IMR-90 (cell line): Measurements from ENCODE around the gene GTF2A1L. TPM values are rescaled to one million over a fixed set of nuclear protein-coding genes. Genes with fewer than 3 reads are reported as not detected.

Experiments
- ATAC-seq: fragments of 200-7000 bp; cut with Tn5 transposase; 2 replicates; pipeline ENCODE4 v1.9.1; 2020; ENCODE audit warnings: low read depth, mild to moderate bottlenecking, moderate library complexity
- BruUV-seq: library from RNA; stranded (reverse); fragments of 400-500 nt; replicated peaks from 2 replicates; lab custom pipeline; 2021; lab: Mats Ljungman, UMichigan
- CTCF ChIA-PET: fragments of 300-600 bp; formaldehyde crosslinking; extraction: SDS; loops from one replicate; lab custom pipeline; 2021; ENCODE audit warnings: antibody characterized with exemption; lab: Yijun Ruan, JAX
- POLR2A ChIA-PET: fragments of 300-600 bp; sonication (Branson Sonifier 250); formaldehyde crosslinking; loops from one replicate; lab custom pipeline; 2022; ENCODE audit warnings: antibody characterized with exemption; ENCODE audit not compliant: unreplicated experiment; lab: Charles Lee
- DNase-seq: peaks from one replicate; pipeline ENCODE4 v3.0.0; 2013
- H2AFZ ChIP-seq: replicated peaks from 2 replicates; pipeline ENCODE3; 2013; ENCODE audit warnings: low read length, mild to moderate bottlenecking; ENCODE audit not compliant: poor library complexity
- H2AK5ac ChIP-seq: 2 replicates; pipeline ENCODE4 v1.6.1; 2013; ENCODE audit warnings: low read depth, low read length, inconsistent platforms
- H2AK9ac ChIP-seq: replicated peaks from 2 replicates; pipeline ENCODE3; 2013; ENCODE audit warnings: mild to moderate bottlenecking, low read depth, low read length, moderate library complexity; ENCODE audit not compliant: poor library complexity
- H2BK120ac ChIP-seq: 2 replicates; pipeline ENCODE4 v1.6.1; 2013; ENCODE audit warnings: low read depth, low read length, inconsistent platforms
- H2BK15ac ChIP-seq: 3 replicates; pipeline ENCODE4 v1.6.1; 2013; ENCODE audit warnings: low read depth, low read length, inconsistent platforms
- H2BK20ac ChIP-seq: 2 replicates; pipeline ENCODE4 v1.6.1; 2013; ENCODE audit warnings: low read depth, mild to moderate bottlenecking, inconsistent platforms, low read length, moderate library complexity
- H2BK5ac ChIP-seq: 2 replicates; pipeline ENCODE4 v1.6.1; 2013; ENCODE audit warnings: mild to moderate bottlenecking, low read depth, low read length, inconsistent platforms; ENCODE audit not compliant: poor library complexity, severe bottlenecking
- H3K14ac ChIP-seq: replicated peaks from 2 replicates; pipeline ENCODE4 v1.6.1; 2013; ENCODE audit warnings: low read depth, low read length, inconsistent platforms
- H3K18ac ChIP-seq: 2 replicates; pipeline ENCODE4 v1.6.1; 2013; ENCODE audit warnings: low read depth, low read length, control low read depth
- H3K23ac ChIP-seq: 2 replicates; pipeline ENCODE4 v1.6.1; 2013; ENCODE audit warnings: low read depth, low read length, inconsistent platforms
- H3K27ac ChIP-seq: 2 replicates; pipeline ENCODE4 v1.5.1; 2013; ENCODE audit warnings: mild to moderate bottlenecking, control low read depth, low read length; ENCODE audit not compliant: insufficient read depth
- H3K27me3 ChIP-seq: 2 replicates; pipeline ENCODE4 v1.6.1; 2013; ENCODE audit warnings: low read length; ENCODE audit not compliant: control insufficient read depth, insufficient read depth
- H3K36me3 ChIP-seq: 2 replicates; pipeline ENCODE4 v1.6.1; 2013; ENCODE audit warnings: low read length, mixed read lengths; ENCODE audit not compliant: control insufficient read depth, insufficient read depth
- H3K4ac ChIP-seq: 2 replicates; pipeline ENCODE4 v1.6.1; 2013; ENCODE audit warnings: low read depth, low read length, inconsistent platforms
- H3K4me1 ChIP-seq: 2 replicates; pipeline ENCODE4 v1.6.1; 2013; ENCODE audit warnings: low read length, mixed read lengths; ENCODE audit not compliant: control insufficient read depth, insufficient read depth
- H3K4me2 ChIP-seq: 2 replicates; pipeline ENCODE4 v1.6.1; 2013; ENCODE audit warnings: low read depth, mild to moderate bottlenecking, control low read depth, low read length, moderate library complexity
- H3K4me3 ChIP-seq: 2 replicates; pipeline ENCODE4 v1.5.1; 2013; ENCODE audit warnings: low read depth, mild to moderate bottlenecking, control low read depth, low read length, moderate library complexity; ENCODE audit not compliant: insufficient read depth
- H3K56ac ChIP-seq: 2 replicates; pipeline ENCODE4 v1.6.1; 2013; ENCODE audit warnings: low read length, inconsistent platforms; ENCODE audit not compliant: insufficient read depth; ENCODE audit errors: extremely low read depth
- H3K79me1 ChIP-seq, 2 experiments: 2 replicates each; pipeline ENCODE4 v1.6.1; 2013; ENCODE audit warnings: low read length in 2 of 2, inconsistent platforms in 1 of 2, low read depth in 1 of 2
- H3K9ac ChIP-seq: 2 replicates; pipeline ENCODE4 v1.6.1; 2013; ENCODE audit warnings: low read depth, low read length, control low read depth
- H3K9me1 ChIP-seq: 2 replicates; pipeline ENCODE4 v1.6.1; 2013; ENCODE audit warnings: low read length, inconsistent platforms; ENCODE audit not compliant: insufficient read depth
- H3K9me3 ChIP-seq: 2 replicates; pipeline ENCODE4 v1.6.1; 2013; ENCODE audit warnings: low read length; ENCODE audit not compliant: control insufficient read depth, insufficient read depth
- H4K20me1 ChIP-seq: 2 replicates; pipeline ENCODE4 v1.6.1; 2013; ENCODE audit warnings: low read length, inconsistent platforms; ENCODE audit not compliant: insufficient read depth
- H4K5ac ChIP-seq: 2 replicates; pipeline ENCODE4 v1.6.1; 2013; ENCODE audit warnings: mild to moderate bottlenecking, low read depth, low read length, control low read depth
- H4K8ac ChIP-seq, 2 experiments: 2 replicates each; pipeline ENCODE4 v1.6.1; 2013; ENCODE audit warnings: low read depth in 2 of 2, low read length in 2 of 2, control low read depth in 1 of 2, inconsistent platforms in 1 of 2
- H4K91ac ChIP-seq: 2 replicates; pipeline ENCODE4 v1.6.1; 2013; ENCODE audit warnings: low read depth, low read length, inconsistent platforms; ENCODE audit not compliant: insufficient read depth
- BHLHE40 ChIP-seq: fragments of 150-350 bp; IDR thresholded peaks from 2 replicates; pipeline ENCODE4 v1.6.1; 2016; ENCODE audit warnings: mild to moderate bottlenecking, low read depth, low read length
- CEBPB ChIP-seq: IDR thresholded peaks from 2 replicates; pipeline ENCODE4 v1.6.1; 2012; ENCODE audit warnings: low read depth, low read length, improper control_type of control experiment
- FOS ChIP-seq: fragments of 150-350 bp; IDR thresholded peaks from 2 replicates; pipeline ENCODE4 v1.6.1; 2016; ENCODE audit warnings: low read depth, low read length
- MAFK ChIP-seq: IDR thresholded peaks from 2 replicates; pipeline ENCODE4 v1.6.1; 2012; ENCODE audit warnings: low read depth, low read length, improper control_type of control experiment
- MAZ ChIP-seq: IDR thresholded peaks from 2 replicates; pipeline ENCODE4 v1.6.1; 2012; ENCODE audit warnings: low read depth, mild to moderate bottlenecking, low read length, improper control_type of control experiment, moderate library complexity, borderline replicate concordance
- MXI1 ChIP-seq: IDR thresholded peaks from 2 replicates; pipeline ENCODE4 v1.6.1; 2012; ENCODE audit warnings: low read depth, mild to moderate bottlenecking, low read length, moderate library complexity, borderline replicate concordance
- NFE2L2 ChIP-seq: fragments of 150-350 bp; IDR thresholded peaks from 2 replicates; pipeline ENCODE4 v1.6.1; 2016; ENCODE audit warnings: low read depth, mild to moderate bottlenecking, low read length
- POLR2A ChIP-seq: IDR thresholded peaks from 2 replicates; pipeline ENCODE4 v1.6.1; 2012; ENCODE audit warnings: mild to moderate bottlenecking, low read depth, low read length
- RFX5 ChIP-seq: IDR thresholded peaks from 2 replicates; pipeline ENCODE4 v1.8.0; 2012; ENCODE audit warnings: low read depth, mild to moderate bottlenecking, low read length, moderate library complexity
- WGBS, 2 experiments: methylation state at CpG; one replicate each; pipeline versions ENCODE4 v1.1.5 to v1.1.7; 2013; ENCODE audit warnings: missing lambda C conversion rate in 2 of 2; ENCODE audit not compliant: insufficient read length in 1 of 2; ENCODE audit errors: extremely low coverage in 2 of 2; 5-methylcytosine and 5-hydroxymethylcytosine counted together
- dilution Hi-C: fragments of 300-500 bp; cut with HindIII; formaldehyde crosslinking; loops from one replicate; pipeline ENCODE4 v1.14.3; 2018; ENCODE audit warnings: low sequenced_read_pairs; ENCODE audit not compliant: unreplicated experiment
- in situ Hi-C: fragments of 300-500 bp; cut with MboI; formaldehyde crosslinking; loops from 3 replicates; pipeline ENCODE4 v1.14.3; 2019; ENCODE audit warnings: low sequenced_read_pairs, inconsistent platforms, mixed read lengths
- intact Hi-C: fragments of 100-400 bp; cut with micrococcal nuclease; formaldehyde crosslinking; loops from 2 replicates; pipeline ENCODE4 v1.10.0; 2022
- polyA plus RNA-seq, 3 experiments: library from polyadenylated mRNA; depleted of rRNA; stranded (reverse); fragments of >200 nt; gene quantifications; 2 replicates each; pipeline ENCODE4 v1.2.3, GENCODE V29; 2012; ENCODE audit warnings: low replicate concordance in 1 of 3
- total RNA-seq: library from RNA; depleted of rRNA; stranded (reverse); fragments of >200 nt; gene quantifications from 2 replicates; pipeline ENCODE4 v1.2.3, GENCODE V29; 2012
- TF ChIP-seq, protein P1 (sequence below): conservative IDR thresholded peaks from 2 replicates; pipeline ENCODE4 v1.5.1; 2012; ENCODE audit warnings: mild to moderate bottlenecking, low read depth, low read length, improper control_type of control experiment

The GTF2A1L gene
- total and polyA plus RNA-seq, 2 of the 4 experiments (the other 2 are of a cell fraction): not detected

DNA sequence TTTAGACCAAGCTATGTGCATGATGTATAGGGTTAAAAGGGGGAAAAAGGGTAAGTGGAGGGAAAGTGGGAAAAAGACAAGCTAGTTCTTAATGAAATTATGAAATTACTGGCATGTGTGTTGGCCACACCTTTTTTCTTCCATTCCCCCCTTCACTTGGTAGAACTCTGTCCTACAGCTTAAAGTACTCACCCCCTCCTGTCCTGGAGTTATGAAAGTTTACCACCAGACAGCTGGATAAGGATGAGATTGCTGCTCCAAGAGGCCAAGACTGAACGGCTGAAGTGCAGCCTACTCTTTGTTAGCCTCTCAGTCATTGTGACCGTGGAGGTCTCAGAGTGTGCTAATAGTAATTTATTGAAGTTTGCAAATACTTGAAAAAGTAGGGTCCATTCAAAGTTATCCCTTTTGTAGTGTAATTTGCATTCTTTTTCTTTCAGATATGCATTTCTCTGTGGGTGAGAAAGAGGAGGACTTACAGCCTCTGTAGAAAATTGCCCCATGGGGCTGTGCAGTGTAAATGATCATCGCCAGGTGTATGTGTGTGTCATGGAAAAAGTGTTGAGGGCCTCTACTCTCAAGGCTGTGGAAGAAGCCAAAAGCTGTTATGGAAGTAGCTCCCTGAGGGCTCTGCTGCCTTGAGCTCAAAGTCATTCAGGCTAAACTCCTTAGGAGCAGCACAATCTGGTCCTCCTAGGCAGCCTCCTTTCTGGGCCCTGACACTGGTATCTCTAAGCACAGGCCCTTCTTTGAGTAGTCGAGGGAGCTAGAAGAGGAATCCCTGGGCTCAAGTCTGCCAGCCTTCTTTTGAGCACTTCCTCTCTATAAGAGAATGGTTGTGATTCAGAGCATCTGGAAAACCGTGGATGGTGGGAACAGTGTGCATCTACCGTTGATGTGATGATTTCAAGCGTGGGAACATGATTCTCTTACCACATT is 91.7 kb downstream of the GTF2A1L start:
- H3K4me2 ChIP-seq: no peak overlapping the region
- H2AFZ ChIP-seq: no peak overlapping the region
- H3K4me1 ChIP-seq: peaks cover 14% of the 10 kb centered on the region
- H3K27ac ChIP-seq: no peak overlapping the region
- peak overlapping the region; percentile 21; the same call in 1 of the 2 replicates for H2AK5ac ChIP-seq
- H3K9me1 ChIP-seq: peaks cover 10% of the 10 kb centered on the region
- no peak overlapping the region for H4K8ac ChIP-seq
- intact Hi-C loops: loop anchor here (10.0 kb wide), 1 partner anchor 235 kb away; no protein-coding TSS in a partner anchor
- H3K14ac ChIP-seq: no peak overlapping the region
- no peak overlapping the region for H4K91ac ChIP-seq
- H2BK15ac ChIP-seq: no peak overlapping the region; the same call in 2 of the 3 replicates
- H3K56ac ChIP-seq: no peak overlapping the region
- no peak overlapping the region for H3K9ac ChIP-seq
- no peaks in the 10 kb centered on the region for H3K27me3 ChIP-seq
- TF ChIP-seq, protein P1, sequence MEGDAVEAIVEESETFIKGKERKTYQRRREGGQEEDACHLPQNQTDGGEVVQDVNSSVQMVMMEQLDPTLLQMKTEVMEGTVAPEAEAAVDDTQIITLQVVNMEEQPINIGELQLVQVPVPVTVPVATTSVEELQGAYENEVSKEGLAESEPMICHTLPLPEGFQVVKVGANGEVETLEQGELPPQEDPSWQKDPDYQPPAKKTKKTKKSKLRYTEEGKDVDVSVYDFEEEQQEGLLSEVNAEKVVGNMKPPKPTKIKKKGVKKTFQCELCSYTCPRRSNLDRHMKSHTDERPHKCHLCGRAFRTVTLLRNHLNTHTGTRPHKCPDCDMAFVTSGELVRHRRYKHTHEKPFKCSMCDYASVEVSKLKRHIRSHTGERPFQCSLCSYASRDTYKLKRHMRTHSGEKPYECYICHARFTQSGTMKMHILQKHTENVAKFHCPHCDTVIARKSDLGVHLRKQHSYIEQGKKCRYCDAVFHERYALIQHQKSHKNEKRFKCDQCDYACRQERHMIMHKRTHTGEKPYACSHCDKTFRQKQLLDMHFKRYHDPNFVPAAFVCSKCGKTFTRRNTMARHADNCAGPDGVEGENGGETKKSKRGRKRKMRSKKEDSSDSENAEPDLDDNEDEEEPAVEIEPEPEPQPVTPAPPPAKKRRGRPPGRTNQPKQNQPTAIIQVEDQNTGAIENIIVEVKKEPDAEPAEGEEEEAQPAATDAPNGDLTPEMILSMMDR: no peak
- TF ChIP-seq BHLHE40 (no peak), MXI1 (no peak), MAFK (no peak), MAZ (no peak), CEBPB (no peak), RFX5 (no peak), POLR2A (no peak), FOS (no peak), NFE2L2 (no peak)
- H3K79me1 ChIP-seq: no peaks in the 10 kb centered on the region
- dilution Hi-C loops: no loop called here
- peak overlapping the region; percentile 39; the same call in 1 of the 2 replicates for H4K5ac ChIP-seq
- no peaks in the 10 kb centered on the region for H4K20me1 ChIP-seq
- peak overlapping the region; percentile 28 for H3K18ac ChIP-seq
- WGBS, 2 experiments: no CpG with 5 or more reads among the region's 7 CpGs
- H2BK20ac ChIP-seq: peak overlapping the region; percentile 8; the same call in 1 of the 2 replicates
- no peak overlapping the region for H2AK9ac ChIP-seq
- no peak overlapping the region for H3K23ac ChIP-seq
- ChIA-PET CTCF (no interaction called here), POLR2A (no interaction called here)
- BruUV-seq: no TSS peak
- no peak for ATAC-seq
- peak overlapping the region; percentile 20; the same call in 1 of the 2 replicates for H3K4ac ChIP-seq
- peak overlapping the region; percentile 24; the same call in 1 of the 2 replicates for H2BK120ac ChIP-seq
- H3K9me3 ChIP-seq: peaks cover 2% of the 10 kb centered on the region; the same call in 1 of the 2 replicates
- in situ Hi-C loops: loop anchor here (10.0 kb wide), 1 partner anchor 145 kb away; no protein-coding TSS in a partner anchor
- no peaks in the 10 kb centered on the region for H3K36me3 ChIP-seq
- no peak overlapping the region for H2BK5ac ChIP-seq
- DNase-seq: no peak
- H3K4me3 ChIP-seq: no peak overlapping the region
